Body of pancreas (tissue), 4 donors: ENCODE data around the gene TCIRG1. TPM values are rescaled to one million over a fixed set of nuclear protein-coding genes. Genes with fewer than 3 reads are reported as not detected.

ENCODE experiments used
- ATAC-seq: fragments of 150-250 bp; one replicate; pipeline ENCODE4 v1.9.1; 2016
- DNase-seq, 4 donors: peaks; one replicate each; pipeline ENCODE4 v3.0.0-alpha.2; 2019
- H3K27ac ChIP-seq, 4 donors: fragments of 200-600 bp; sonication (generic); 1 replicate in 3 of 4; 2 replicates in 1 of 4; pipeline versions ENCODE4 v1.5.1 to v1.6.1; 2016 to 2019; ENCODE audit warnings: mild to moderate bottlenecking in 1 of 4, mixed read lengths in 1 of 4, moderate library complexity in 1 of 4
- H3K27me3 ChIP-seq, 2 donors: fragments of 200-600 bp; sonication (generic); one replicate each; pipeline ENCODE4 v1.6.0; 2016; ENCODE audit warnings: mild to moderate bottlenecking in 1 of 2
- H3K36me3 ChIP-seq, 2 donors: fragments of 200-600 bp; sonication (generic); replicated peaks in 1 of 2; 2 replicates each; pipeline ENCODE4 v1.5.1; 2016; ENCODE audit warnings: low read depth in 2 of 2; ENCODE audit not compliant: insufficient read depth in 1 of 2
- H3K4me1 ChIP-seq: fragments of 200-600 bp; sonication (generic); one replicate; pipeline ENCODE4 v1.6.0; 2016
- H3K4me3 ChIP-seq, 2 donors: fragments of 200-600 bp; sonication (generic); 1 replicate in 1 of 2; 2 replicates in 1 of 2; pipeline ENCODE4 v1.5.1; 2016 to 2019
- H3K9me3 ChIP-seq, 3 donors: fragments of 200-600 bp; sonication (generic); 1 replicate in 2 of 3; 2 replicates in 1 of 3; pipeline ENCODE4 v1.5.1; 2016
- POLR2A ChIP-seq, 3 donors: fragments of 450-650 bp; IDR thresholded peaks; one replicate each; pipeline ENCODE4 v1.6.1; 2016; ENCODE audit warnings: antibody characterized with exemption in 3 of 3, mild to moderate bottlenecking in 2 of 3
- WGBS, 2 donors: methylation state at CpG; one replicate each; pipeline ENCODE4 v1.1.5; 2017; 5-methylcytosine and 5-hydroxymethylcytosine counted together
- intact Hi-C: fragments of 100-400 bp; cut with DNase I; formaldehyde crosslinking; loops from one replicate; pipeline ENCODE4 v1.15.1; 2023
- total RNA-seq, 2 donors: library from RNA; depleted of rRNA; stranded (reverse); fragments of >200 nt; gene quantifications; one replicate each; pipeline ENCODE4 v1.1.0, GENCODE V29; 2016
- TF ChIP-seq, protein P1 (sequence below), 7 experiments: fragments of 450-650 bp in 4 of 7; fragments of 200-600 bp in 3 of 7; sonication (generic) in 3 of 7; IDR thresholded peaks; one replicate each; pipeline ENCODE4 v1.5.1; 2016 to 2019; ENCODE audit warnings: antibody characterized with exemption in 7 of 7

TCIRG1 gene
- total RNA-seq, 2 donors from 2014 or later, result 488 to 798 TPM

DNA sequence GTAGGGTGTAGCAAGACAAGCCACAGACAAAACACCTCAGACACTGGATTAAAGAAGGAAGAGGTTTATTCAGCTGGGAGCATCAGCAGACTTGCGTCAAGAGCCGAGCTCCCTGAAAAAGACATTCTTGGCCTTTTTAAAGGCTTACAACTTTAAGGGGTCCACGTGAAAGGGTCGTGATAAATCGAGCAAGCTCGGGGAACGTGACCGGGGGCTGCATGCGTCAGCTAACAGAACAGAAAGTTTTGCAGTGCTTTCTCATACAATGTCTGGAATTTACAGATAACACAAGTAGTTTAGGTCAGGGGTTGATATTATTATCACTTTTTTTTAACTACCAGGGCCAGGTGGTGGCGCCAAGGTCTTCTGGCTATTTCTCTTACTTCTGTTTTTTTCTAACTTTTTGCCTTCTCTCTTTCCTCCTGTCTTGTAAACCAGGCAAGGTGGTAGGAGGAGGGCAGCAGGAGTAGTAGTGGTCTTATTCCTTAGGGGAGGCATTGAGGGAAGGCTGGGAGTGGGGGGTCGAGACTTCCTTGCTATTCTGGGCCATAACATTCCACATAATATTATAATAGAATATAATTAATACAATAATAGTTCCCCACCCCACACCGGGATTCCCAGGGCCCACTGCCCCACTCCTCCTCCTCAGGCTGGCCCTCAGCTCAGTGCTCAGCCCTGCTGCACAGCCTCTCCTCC, 29.3 kb upstream of the TCIRG1 start:
- ATAC-seq, result peak; percentile 6
- H3K27ac ChIP-seq, result peak overlapping the region; percentile 80 to 92 (median 88)
- WGBS, 2 donors, result 19 to 27% methylated on average over 12 of the region's 12 CpGs
- no peaks in the 10 kb centered on the region for H3K9me3 ChIP-seq
- H3K4me1 ChIP-seq, result peaks cover 67% of the 10 kb centered on the region
- no peak overlapping the region for H3K4me3 ChIP-seq
- H3K27me3 ChIP-seq, result no peaks in the 10 kb centered on the region
- TF ChIP-seq, protein P1, sequence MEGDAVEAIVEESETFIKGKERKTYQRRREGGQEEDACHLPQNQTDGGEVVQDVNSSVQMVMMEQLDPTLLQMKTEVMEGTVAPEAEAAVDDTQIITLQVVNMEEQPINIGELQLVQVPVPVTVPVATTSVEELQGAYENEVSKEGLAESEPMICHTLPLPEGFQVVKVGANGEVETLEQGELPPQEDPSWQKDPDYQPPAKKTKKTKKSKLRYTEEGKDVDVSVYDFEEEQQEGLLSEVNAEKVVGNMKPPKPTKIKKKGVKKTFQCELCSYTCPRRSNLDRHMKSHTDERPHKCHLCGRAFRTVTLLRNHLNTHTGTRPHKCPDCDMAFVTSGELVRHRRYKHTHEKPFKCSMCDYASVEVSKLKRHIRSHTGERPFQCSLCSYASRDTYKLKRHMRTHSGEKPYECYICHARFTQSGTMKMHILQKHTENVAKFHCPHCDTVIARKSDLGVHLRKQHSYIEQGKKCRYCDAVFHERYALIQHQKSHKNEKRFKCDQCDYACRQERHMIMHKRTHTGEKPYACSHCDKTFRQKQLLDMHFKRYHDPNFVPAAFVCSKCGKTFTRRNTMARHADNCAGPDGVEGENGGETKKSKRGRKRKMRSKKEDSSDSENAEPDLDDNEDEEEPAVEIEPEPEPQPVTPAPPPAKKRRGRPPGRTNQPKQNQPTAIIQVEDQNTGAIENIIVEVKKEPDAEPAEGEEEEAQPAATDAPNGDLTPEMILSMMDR (IDR thresholded peaks at IDR 0.05), result peak in 5 of 7 experiments; percentile 15 to 50 (median 39)
- no peak for TF ChIP-seq POLR2A (IDR thresholded peaks at IDR 0.05)
- H3K36me3 ChIP-seq, result no peaks in the 10 kb centered on the region
- intact Hi-C loops, result no loop called here
- DNase-seq, result peak; percentile 55 to 75 (median 65)

DNA sequence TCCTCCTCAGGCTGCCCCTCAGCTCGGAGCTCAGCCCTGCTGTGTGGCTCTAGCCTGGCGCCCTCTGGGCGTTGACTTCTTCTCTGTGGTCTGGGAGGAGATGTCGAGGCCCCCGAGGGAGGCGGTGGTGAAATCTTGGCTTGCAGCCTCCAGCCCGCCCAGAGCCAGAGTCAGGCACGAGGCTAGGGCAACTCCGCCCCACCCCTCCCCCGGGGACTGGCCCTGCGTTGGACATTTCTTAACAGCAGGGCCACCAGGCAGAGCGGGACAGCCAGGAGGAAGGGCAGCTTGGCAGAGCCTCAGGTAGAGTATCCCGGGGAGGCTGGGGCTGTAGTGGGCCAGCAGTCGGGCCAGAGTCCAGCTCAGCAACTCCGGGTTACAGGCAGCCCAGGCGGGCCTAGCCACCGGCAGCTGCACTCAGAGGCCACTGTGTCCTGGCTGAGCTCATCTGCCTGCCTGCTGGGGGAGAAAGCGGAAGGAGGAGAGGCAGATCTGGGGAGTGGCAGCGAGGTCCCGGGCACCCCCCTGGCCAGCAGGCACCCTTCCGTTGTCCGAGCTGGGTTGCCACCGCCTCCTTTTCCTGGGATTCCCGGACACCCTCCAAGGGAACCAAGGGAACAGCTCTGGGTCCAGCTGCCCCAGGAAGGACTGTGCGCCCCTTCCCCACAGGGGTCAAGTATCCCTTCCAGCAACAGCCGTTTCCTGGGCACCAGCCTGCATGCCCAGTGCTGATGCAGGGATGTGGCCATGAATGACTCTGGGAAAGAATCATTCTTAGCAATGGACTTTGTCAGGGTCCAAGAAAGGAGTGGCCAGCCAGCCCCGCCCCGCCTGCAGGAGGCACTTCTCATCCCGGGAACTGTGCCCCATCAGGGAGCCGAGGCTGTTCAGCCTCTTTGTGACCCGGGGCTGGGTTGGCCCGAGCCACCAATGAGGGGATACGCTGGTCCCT, 28.5 kb upstream of the TCIRG1 start, which contains the start of gene ALDH3B1:
TSS of gene ALDH3B1 (plus strand) at position 238 of the 952 bp plus-strand sequence. CDS start 4,971 bp downstream, outside the sequence.
- Histone ChIP-seq H3K27ac (peak within 1 kb of the TSS; percentile 80 to 92 (median 88)), H3K4me3 (no peak within 1 kb of the TSS), H3K27me3 (no peaks in the 10 kb centered on the region), H3K4me1 (peaks cover 68% of the 10 kb centered on the region), H3K36me3 (no peaks in the 10 kb centered on the region), H3K9me3 (no peaks in the 10 kb centered on the region)
- ATAC-seq (peak; percentile 81), DNase-seq (peak; percentile 84 to 95 (median 94))
- TF ChIP-seq, protein P1 (IDR thresholded peaks at IDR 0.05), result peak in 2 of 7 experiments; percentile 26 to 29
- peak; percentile 64 to 85 (median 82) for TF ChIP-seq POLR2A (IDR thresholded peaks at IDR 0.05)
- 13% methylated on average over 15 to 32 of the region's 33 CpGs for WGBS, 2 donors
- intact Hi-C loops, result no loop called here

DNA sequence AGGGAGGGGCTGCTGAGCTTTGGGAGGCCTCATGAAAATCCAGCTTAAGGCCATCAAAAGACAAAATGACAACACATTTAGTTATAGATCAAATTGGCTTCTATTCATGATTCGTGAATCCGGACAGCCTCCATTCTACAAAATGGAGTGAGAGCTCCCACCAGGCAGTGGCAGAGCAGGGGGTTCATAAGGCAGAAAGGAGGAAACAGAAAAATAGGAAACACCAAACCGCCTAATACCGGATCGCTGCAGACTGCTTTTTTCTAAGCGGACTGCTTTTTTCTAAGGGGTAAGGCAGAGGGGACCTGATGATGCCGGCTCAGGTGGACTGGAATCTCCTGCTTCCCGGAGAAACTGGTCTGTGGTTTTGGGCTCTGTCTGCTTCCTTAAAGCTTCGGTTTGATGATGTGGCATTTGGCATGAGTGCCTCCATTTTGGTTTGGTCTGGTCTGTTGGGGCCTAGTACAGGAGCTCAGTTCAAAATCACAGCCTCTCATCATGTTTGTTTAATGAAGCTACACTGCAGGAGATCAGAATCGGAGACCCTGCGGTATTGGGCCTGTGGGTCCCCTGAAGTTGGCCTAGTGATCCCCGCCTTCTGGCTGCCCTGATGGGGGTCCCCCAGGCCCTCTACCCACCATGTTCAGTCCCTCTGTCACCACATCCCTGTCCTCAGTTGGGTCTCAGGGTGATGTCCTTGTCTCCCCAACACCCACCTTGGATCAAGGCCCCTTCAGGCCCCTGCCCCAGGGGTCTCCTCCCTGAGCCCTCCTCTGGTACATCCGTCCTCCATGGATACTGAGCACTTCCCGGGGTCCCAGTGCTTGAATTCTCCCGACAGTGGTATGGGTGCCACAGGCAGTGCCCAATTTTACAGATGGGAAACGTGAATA, 27.5 kb upstream of the TCIRG1 start:
- intact Hi-C loops, result no loop called here
- no peak overlapping the region for H3K4me3 ChIP-seq
- H3K4me1 ChIP-seq, result peaks cover 68% of the 10 kb centered on the region
- TF ChIP-seq, protein P1 (IDR thresholded peaks at IDR 0.05), result no peak
- TF ChIP-seq POLR2A (IDR thresholded peaks at IDR 0.05), result no peak
- ATAC-seq (no peak), DNase-seq (no peak)
- peak overlapping the region; percentile 80 to 92 (median 88) for H3K27ac ChIP-seq
- H3K27me3 ChIP-seq, result no peaks in the 10 kb centered on the region
- H3K36me3 ChIP-seq, result no peaks in the 10 kb centered on the region
- H3K9me3 ChIP-seq, result no peaks in the 10 kb centered on the region
- 80 to 83% methylated on average over 16 of the region's 16 CpGs for WGBS, 2 donors

DNA sequence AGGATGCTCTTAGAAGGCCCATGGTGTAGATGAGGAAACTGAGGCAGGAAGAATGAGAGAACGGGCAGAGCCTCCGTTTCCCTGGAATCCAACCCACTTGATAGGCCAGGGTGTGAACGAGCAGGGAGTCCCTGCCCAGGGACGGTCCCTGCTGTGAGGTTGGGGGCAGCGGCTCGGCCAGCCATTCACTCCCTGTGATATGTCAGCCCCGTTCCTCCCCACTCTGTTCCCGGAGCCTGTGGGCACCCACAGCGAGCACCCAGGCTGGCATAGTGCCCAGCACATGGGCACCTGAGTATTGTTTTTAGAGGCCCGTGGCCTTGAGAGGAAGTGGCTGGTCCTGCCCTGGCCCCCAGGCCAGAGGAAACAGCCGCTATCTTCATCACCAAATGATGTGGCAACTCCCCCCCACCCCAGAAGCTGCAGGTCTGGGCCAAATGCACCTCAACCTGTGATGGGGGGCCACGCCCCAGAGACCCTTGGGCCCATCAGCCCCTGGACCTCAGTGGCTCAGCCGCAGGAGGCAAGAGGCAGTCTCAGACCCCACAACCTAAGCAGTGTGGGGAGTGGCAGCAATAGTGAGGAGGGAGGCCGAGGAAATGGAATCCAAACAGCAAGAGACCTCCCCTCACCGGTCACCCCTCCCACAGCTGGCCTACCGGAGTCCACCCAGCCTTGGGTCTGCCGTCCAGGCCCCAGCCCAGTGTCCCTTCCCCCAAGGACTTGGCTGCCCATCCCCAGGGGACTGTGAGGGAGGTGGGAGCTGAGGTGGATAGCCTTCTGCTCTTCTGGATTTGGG, 26.6 kb upstream of the TCIRG1 start:
- no peaks in the 10 kb centered on the region for H3K36me3 ChIP-seq
- peak overlapping the region; percentile 78 to 92 (median 88) for H3K27ac ChIP-seq
- no peak for TF ChIP-seq POLR2A (IDR thresholded peaks at IDR 0.05)
- TF ChIP-seq, protein P1 (IDR thresholded peaks at IDR 0.05), result no peak
- DNase-seq, result no peak
- intact Hi-C loops, result no loop called here
- WGBS, 2 donors, result 69 to 78% methylated on average over 10 to 16 of the region's 17 CpGs
- peaks cover 74% of the 10 kb centered on the region for H3K4me1 ChIP-seq
- H3K27me3 ChIP-seq, result no peaks in the 10 kb centered on the region
- no peak overlapping the region for H3K4me3 ChIP-seq
- no peak for ATAC-seq
- H3K9me3 ChIP-seq, result no peaks in the 10 kb centered on the region
